Breast epithelium (tissue), 4 donors: Measurements from ENCODE around the gene MPC2. TPM values are rescaled to one million over a fixed set of nuclear protein-coding genes. Genes with fewer than 3 reads are reported as not detected.

ENCODE experiments used
- DNase-seq, 2 donors: peaks; one replicate each; pipeline ENCODE4 v3.0.0-alpha.2; 2019; ENCODE audit warnings: low spot score in 2 of 2
- H3K27ac ChIP-seq, 2 donors: fragments of 200-600 bp; sonication (generic) in 1 of 2; one replicate each; pipeline ENCODE4 v1.5.1; 2016 to 2019; ENCODE audit warnings: mild to moderate bottlenecking in 1 of 2
- H3K27me3 ChIP-seq, 2 donors: fragments of 200-600 bp; sonication (generic) in 1 of 2; one replicate each; pipeline versions ENCODE4 v1.5.1 to v1.6.0; 2017 to 2019; ENCODE audit warnings: control low read depth in 1 of 2, mild to moderate bottlenecking in 1 of 2
- H3K36me3 ChIP-seq: fragments of 200-600 bp; one replicate; pipeline ENCODE4 v1.5.1; 2019
- H3K4me1 ChIP-seq, 2 donors: fragments of 200-600 bp; sonication (generic); one replicate each; pipeline ENCODE4 v1.5.1; 2016 to 2019; ENCODE audit warnings: control low read depth in 1 of 2
- H3K4me3 ChIP-seq, 3 donors: fragments of 200-600 bp; sonication (generic); 1 replicate in 2 of 3; 2 replicates in 1 of 3; pipeline ENCODE4 v1.5.1; 2016 to 2019; ENCODE audit warnings: mild to moderate bottlenecking in 3 of 3, moderate library complexity in 2 of 3
- H3K9me3 ChIP-seq, 2 donors: fragments of 200-600 bp; sonication (generic) in 1 of 2; one replicate each; pipeline ENCODE4 v1.5.1; 2016 to 2019; ENCODE audit warnings: control low read depth in 1 of 2
- POLR2A ChIP-seq: fragments of 450-650 bp; IDR thresholded peaks from one replicate; pipeline ENCODE4 v1.6.1; 2016; ENCODE audit warnings: antibody characterized with exemption, mild to moderate bottlenecking, moderate library complexity
- POLR2AphosphoS5 ChIP-seq, 3 donors: sonication (generic); formaldehyde crosslinking; IDR thresholded peaks; one replicate each; pipeline ENCODE4 v1.6.1; 2017; ENCODE audit warnings: antibody characterized with exemption in 3 of 3
- intact Hi-C: fragments of 100-400 bp; cut with DNase I; formaldehyde crosslinking; loops from one replicate; pipeline ENCODE4 v1.15.1; 2023; ENCODE audit warnings: low total_unique reads
- total RNA-seq, 3 donors: library from RNA; depleted of rRNA; stranded (reverse); fragments of >200 nt; gene quantifications; one replicate each; pipeline ENCODE4 v1.1.0, GENCODE V29; 2016
- TF ChIP-seq, protein P1 (sequence below), 3 donors: fragments of 450-650 bp; IDR thresholded peaks; one replicate each; pipeline ENCODE4 v1.5.1; 2016 to 2017; ENCODE audit warnings: antibody characterized with exemption in 3 of 3, mild to moderate bottlenecking in 3 of 3, moderate library complexity in 3 of 3

MPC2 gene
- total RNA-seq, 3 donors from 2014 or later: 28.8 to 37.0 (median 29.8) TPM

DNA sequence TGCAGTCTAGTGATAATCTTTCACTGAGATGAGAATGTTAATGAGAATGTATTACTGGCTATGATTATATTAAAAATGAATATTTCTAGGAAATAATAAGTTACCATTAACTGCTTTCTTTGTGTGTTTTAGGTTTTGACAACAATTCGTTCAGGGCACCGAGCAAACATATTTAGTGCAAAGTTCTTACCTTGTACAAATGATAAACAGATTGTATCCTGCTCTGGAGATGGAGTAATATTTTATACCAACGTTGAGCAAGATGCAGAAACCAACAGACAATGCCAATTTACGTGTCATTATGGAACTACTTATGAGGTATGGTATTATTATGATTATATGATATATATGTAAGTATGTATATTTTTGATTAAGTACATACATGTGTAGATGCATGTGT, 37.8 kb upstream of the MPC2 start:
- Histone ChIP-seq H3K9me3 (no peaks in the 10 kb centered on the region), H3K27ac (no peak overlapping the region), H3K36me3 (no peaks in the 10 kb centered on the region), H3K4me3 (no peak overlapping the region), H3K27me3 (no peaks in the 10 kb centered on the region), H3K4me1 (no peaks in the 10 kb centered on the region)
- no peak for DNase-seq
- intact Hi-C loops: no loop called here
- no peak for TF ChIP-seq POLR2AphosphoS5 (IDR thresholded peaks at IDR 0.05)
- TF ChIP-seq, protein P1, sequence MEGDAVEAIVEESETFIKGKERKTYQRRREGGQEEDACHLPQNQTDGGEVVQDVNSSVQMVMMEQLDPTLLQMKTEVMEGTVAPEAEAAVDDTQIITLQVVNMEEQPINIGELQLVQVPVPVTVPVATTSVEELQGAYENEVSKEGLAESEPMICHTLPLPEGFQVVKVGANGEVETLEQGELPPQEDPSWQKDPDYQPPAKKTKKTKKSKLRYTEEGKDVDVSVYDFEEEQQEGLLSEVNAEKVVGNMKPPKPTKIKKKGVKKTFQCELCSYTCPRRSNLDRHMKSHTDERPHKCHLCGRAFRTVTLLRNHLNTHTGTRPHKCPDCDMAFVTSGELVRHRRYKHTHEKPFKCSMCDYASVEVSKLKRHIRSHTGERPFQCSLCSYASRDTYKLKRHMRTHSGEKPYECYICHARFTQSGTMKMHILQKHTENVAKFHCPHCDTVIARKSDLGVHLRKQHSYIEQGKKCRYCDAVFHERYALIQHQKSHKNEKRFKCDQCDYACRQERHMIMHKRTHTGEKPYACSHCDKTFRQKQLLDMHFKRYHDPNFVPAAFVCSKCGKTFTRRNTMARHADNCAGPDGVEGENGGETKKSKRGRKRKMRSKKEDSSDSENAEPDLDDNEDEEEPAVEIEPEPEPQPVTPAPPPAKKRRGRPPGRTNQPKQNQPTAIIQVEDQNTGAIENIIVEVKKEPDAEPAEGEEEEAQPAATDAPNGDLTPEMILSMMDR (IDR thresholded peaks at IDR 0.05): no peak
- TF ChIP-seq POLR2A: no peak

DNA sequence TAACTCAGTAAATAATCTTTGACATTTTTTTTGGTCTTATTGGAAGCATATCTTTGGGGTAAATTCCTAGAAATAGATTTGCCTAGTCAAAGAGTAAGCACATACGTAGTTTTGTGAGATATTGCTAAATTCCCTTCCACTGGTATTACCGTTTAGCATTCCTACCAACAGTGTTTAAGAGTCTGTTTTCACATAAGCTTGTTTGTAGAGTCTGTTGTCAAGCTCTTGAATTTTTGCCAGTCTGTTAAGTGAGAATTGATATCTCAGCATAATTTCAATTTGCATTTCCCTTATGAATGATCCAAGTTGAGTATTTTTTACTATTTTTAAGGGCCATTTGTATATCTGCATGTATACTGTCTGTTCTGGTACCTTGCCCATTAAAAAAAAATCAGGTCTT, 37.0 kb upstream of the MPC2 start:
- H3K9me3 ChIP-seq: no peaks in the 10 kb centered on the region
- H3K4me1 ChIP-seq: no peaks in the 10 kb centered on the region
- intact Hi-C loops: no loop called here
- no peak overlapping the region for H3K4me3 ChIP-seq
- DNase-seq: no peak
- H3K36me3 ChIP-seq: no peaks in the 10 kb centered on the region
- no peaks in the 10 kb centered on the region for H3K27me3 ChIP-seq
- no peak overlapping the region for H3K27ac ChIP-seq
- TF ChIP-seq, protein P1 (IDR thresholded peaks at IDR 0.05): no peak
- TF ChIP-seq POLR2A (no peak), POLR2AphosphoS5 (IDR thresholded peaks at IDR 0.05) (no peak)

DNA sequence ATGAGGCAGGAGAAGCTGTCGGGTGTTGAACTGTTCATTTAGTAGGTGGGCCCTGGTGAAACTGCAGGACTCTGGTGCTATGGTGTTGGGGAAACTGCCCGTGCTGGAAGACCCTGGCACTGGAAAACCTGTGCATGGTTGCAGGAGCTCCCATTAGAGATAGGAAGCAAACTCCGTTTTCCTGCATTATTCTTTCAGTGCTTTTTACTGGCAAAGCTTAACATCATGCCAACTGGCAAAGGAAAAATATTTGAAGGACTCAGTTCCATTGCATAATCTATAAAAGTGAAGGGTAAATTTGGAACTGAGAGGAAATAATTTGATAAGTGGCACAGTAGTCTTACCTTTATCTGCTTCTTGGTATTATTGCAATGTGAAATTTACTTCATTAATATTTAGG, 31.7 kb upstream of the MPC2 start:
- intact Hi-C loops: no loop called here
- H3K27ac ChIP-seq: no peak overlapping the region
- H3K27me3 ChIP-seq: no peaks in the 10 kb centered on the region
- no peaks in the 10 kb centered on the region for H3K4me1 ChIP-seq
- no peak for DNase-seq
- H3K4me3 ChIP-seq: no peak overlapping the region
- TF ChIP-seq, protein P1 (IDR thresholded peaks at IDR 0.05): no peak
- TF ChIP-seq POLR2A: no peak
- no peak for TF ChIP-seq POLR2AphosphoS5 (IDR thresholded peaks at IDR 0.05)
- no peaks in the 10 kb centered on the region for H3K9me3 ChIP-seq
- no peaks in the 10 kb centered on the region for H3K36me3 ChIP-seq

DNA sequence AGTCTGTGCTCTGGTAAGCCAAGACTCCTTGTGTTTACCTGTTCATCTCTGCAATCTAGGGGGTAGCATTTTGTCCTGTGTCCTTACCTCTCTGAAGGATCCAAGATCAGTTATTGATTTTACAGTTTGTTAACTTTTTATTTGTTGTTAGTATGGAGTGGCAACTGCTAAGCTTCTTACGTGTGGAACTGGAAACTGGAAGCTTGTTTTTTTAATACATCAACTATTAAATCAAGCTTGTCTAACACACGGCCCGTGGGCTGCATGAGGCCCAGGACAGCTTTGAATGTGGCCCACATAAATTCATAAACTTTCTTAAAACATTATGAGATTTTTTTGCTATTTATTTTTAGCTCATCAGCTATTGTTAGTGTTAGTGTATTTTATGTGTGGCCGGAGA, 29.2 kb upstream of the MPC2 start:
- TF ChIP-seq, protein P1 (IDR thresholded peaks at IDR 0.05): no peak
- TF ChIP-seq POLR2AphosphoS5 (IDR thresholded peaks at IDR 0.05) (no peak), POLR2A (no peak)
- no peaks in the 10 kb centered on the region for H3K36me3 ChIP-seq
- H3K4me1 ChIP-seq: no peaks in the 10 kb centered on the region
- H3K9me3 ChIP-seq: no peaks in the 10 kb centered on the region
- H3K4me3 ChIP-seq: no peak overlapping the region
- H3K27me3 ChIP-seq: no peaks in the 10 kb centered on the region
- no peak for DNase-seq
- H3K27ac ChIP-seq: no peak overlapping the region
- intact Hi-C loops: no loop called here

DNA sequence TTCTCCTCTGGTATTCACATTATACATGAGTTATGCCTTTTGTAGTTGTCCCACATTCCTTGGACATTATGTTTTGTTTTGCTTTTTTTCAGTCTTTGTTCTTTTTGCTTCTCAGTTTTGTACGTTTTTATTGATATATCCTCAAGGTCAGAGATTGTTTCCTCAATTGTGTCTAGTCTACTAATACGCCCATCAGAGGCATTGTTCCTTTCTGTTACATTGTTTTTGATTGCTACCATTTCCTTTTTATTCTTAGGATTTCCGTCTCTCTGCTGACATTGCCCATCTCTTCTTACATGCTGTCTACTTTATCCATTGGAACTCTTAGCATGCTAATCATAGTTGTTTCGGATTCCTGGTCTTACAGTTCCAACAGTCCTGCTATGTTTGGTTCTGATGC, 27.8 kb upstream of the MPC2 start:
- Histone ChIP-seq H3K36me3 (no peaks in the 10 kb centered on the region), H3K4me1 (no peaks in the 10 kb centered on the region), H3K27ac (no peak overlapping the region), H3K9me3 (no peaks in the 10 kb centered on the region), H3K4me3 (no peak overlapping the region), H3K27me3 (no peaks in the 10 kb centered on the region)
- DNase-seq: no peak
- intact Hi-C loops: no loop called here
- no peak for TF ChIP-seq POLR2A
- TF ChIP-seq, protein P1 (IDR thresholded peaks at IDR 0.05): no peak
- no peak for TF ChIP-seq POLR2AphosphoS5 (IDR thresholded peaks at IDR 0.05)
